ENCODE data around the gene ADIG. TPM values are rescaled to one million over a fixed set of nuclear protein-coding genes. Genes with fewer than 3 reads are reported as not detected.
A peak's percentile ranks its signal among the peaks of the same experiment; 100 is the strongest.

The ADIG gene
- total and polyA plus RNA-seq, 2 of the 13 experiments (the other 11 are each of a cell fraction or from before 2014, with no cell fraction given), result 0.15 TPM; not detected in 1

GRCh38 chr20:38612751-38613515 is 31.9 kb downstream of the ADIG start:
- FAIRE-seq, result no peak
- Histone ChIP-seq H3K4me1 (ENCODE audit: insufficient read depth, low read length) (peaks cover 10% of the 10 kb centered on the region), H3K4me2 (ENCODE audit: low read depth, low read length) (no peak overlapping the region), H3K27ac (ENCODE audit: extremely low read length, insufficient read depth, low read length) (no peak overlapping the region), H3K9ac (ENCODE audit: insufficient read depth, low read depth, low read length) (no peak overlapping the region), H3K9me3 (ENCODE audit: low read length) (no peaks in the 10 kb centered on the region), H2AFZ (ENCODE audit: low read length) (no peak overlapping the region), H3K36me3 (replicated peaks in 1 of 2; ENCODE audit: control insufficient read depth in 1 of 2, insufficient read depth in 2 of 2, low read length in 2 of 2) (no peaks in the 10 kb centered on the region), H3K27me3 (ENCODE audit: control insufficient read depth in 1 of 2, insufficient read depth in 2 of 2, low read length in 2 of 2) (peaks cover 0 to 21% of the 10 kb centered on the region in 2 experiments; a peak in 3 of 5 replicates), H3K4me3 (replicated peaks in 1 of 3; ENCODE audit: insufficient read depth in 1 of 3, low read depth in 2 of 3, low read length in 3 of 3) (no peak overlapping the region), H4K20me1 (ENCODE audit: insufficient read depth, low read length) (no peaks in the 10 kb centered on the region), H3K79me2 (ENCODE audit: insufficient read depth, low read length) (no peaks in the 10 kb centered on the region)
- no peak for ATAC-seq
- TF ChIP-seq HCFC1 (IDR thresholded peaks at IDR 0.05; ENCODE audit: low read depth, low read length), result no peak
- TF ChIP-seq CEBPB (IDR thresholded peaks at IDR 0.05; ENCODE audit: borderline replicate concordance, low read depth, low read length), result peak; percentile 2; the same call in 1 of the 2 replicates
- in situ Hi-C loops (cut with HindIII; ENCODE audit: extremely low pct_ligation_motif_present, low pct_unique_long_range_greater_than_20kb) (no loop called here), intact Hi-C loops (cut with micrococcal nuclease; ENCODE audit: unreplicated experiment) (no loop called here)
- ChIA-PET POLR2A (no interaction called here), CTCF (ENCODE audit: low intra/inter-chr PET ratio, low total read pairs) (no interaction called here)
- no TSS peak for BruUV-seq (replicated peaks)
- WGBS (ENCODE audit: low lambda C conversion rate), result 57% methylated on average over 5 of the region's 5 CpGs
- DNase-seq (ENCODE audit: low spot score), result no peak

DNA sequence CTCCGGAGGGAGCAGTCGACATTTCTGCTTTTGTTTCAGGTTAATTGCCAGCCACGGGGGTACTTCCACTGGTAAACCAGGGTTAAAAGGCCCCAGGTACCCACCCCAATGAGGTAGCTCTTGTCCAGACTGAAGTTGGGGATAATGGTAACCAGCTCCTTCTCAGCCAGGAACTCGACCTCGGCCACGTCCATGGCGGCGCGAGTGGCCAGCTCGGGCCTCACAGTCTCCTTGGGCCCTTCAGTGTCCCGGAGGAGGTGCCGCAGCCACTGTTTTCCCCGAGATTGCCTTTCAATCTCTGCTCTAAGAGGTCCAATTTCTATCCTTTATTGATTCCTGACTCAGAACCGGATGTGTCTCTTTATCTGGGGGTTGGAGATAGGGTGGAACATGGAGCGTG is 34.3 kb downstream of the ADIG start:
- DNase-seq (ENCODE audit: low spot score), result no peak
- FAIRE-seq, result no peak
- H3K9ac ChIP-seq (ENCODE audit: insufficient read depth, low read depth, low read length), result no peak overlapping the region
- H3K79me2 ChIP-seq (ENCODE audit: insufficient read depth, low read length), result no peaks in the 10 kb centered on the region
- BruUV-seq (replicated peaks), result no TSS peak
- no peaks in the 10 kb centered on the region for H4K20me1 ChIP-seq (ENCODE audit: insufficient read depth, low read length)
- CTCF ChIA-PET (ENCODE audit: low intra/inter-chr PET ratio, low total read pairs), result no interaction called here
- no peak overlapping the region for H3K4me2 ChIP-seq (ENCODE audit: low read depth, low read length)
- peaks cover 0 to 34% of the 10 kb centered on the region in 2 experiments; a peak in 4 of 5 replicates for H3K27me3 ChIP-seq (ENCODE audit: control insufficient read depth in 1 of 2, insufficient read depth in 2 of 2, low read length in 2 of 2)
- in situ Hi-C loops (cut with HindIII; ENCODE audit: extremely low pct_ligation_motif_present, low pct_unique_long_range_greater_than_20kb) (no loop called here), intact Hi-C loops (cut with micrococcal nuclease; ENCODE audit: unreplicated experiment) (no loop called here)
- no peaks in the 10 kb centered on the region for H3K36me3 ChIP-seq (replicated peaks in 1 of 2; ENCODE audit: control insufficient read depth in 1 of 2, insufficient read depth in 2 of 2, low read length in 2 of 2)
- no peak for ATAC-seq
- WGBS (ENCODE audit: low lambda C conversion rate), result 70% methylated on average over 15 of the region's 15 CpGs
- H3K9me3 ChIP-seq (ENCODE audit: low read length), result no peaks in the 10 kb centered on the region
- no peak overlapping the region for H3K4me3 ChIP-seq (replicated peaks in 1 of 3; ENCODE audit: insufficient read depth in 1 of 3, low read depth in 2 of 3, low read length in 3 of 3)
- H3K4me1 ChIP-seq (ENCODE audit: insufficient read depth, low read length), result peaks cover 10% of the 10 kb centered on the region
- no peak overlapping the region for H3K27ac ChIP-seq (ENCODE audit: extremely low read length, insufficient read depth, low read length)
- POLR2A ChIA-PET, result interaction anchor here (1.1 kb wide), 1 partner anchor 11 kb away, joined by 5 read pairs; no protein-coding TSS in a partner anchor
- H2AFZ ChIP-seq (ENCODE audit: low read length), result no peak overlapping the region
- TF ChIP-seq ZNF33A (CRISPR knock-in tag; IDR thresholded peaks at IDR 0.05; ENCODE audit: borderline replicate concordance), result no peak
- TF ChIP-seq ARNTL (CRISPR knock-in tag; IDR thresholded peaks at IDR 0.05), result no peak
- TF ChIP-seq GPN1 (CRISPR knock-in tag; IDR thresholded peaks at IDR 0.05; ENCODE audit: borderline replicate concordance), result no peak
- TF ChIP-seq SNRNP70 (IDR thresholded peaks at IDR 0.05; ENCODE audit: low read depth, low read length), result no peak
- no peak for TF ChIP-seq RBM22 (optimal IDR thresholded peaks at IDR 0.05; ENCODE audit: low read length)
- no peak for TF ChIP-seq ZNF12 (CRISPR knock-in tag; IDR thresholded peaks at IDR 0.05)
- TF ChIP-seq U2AF2 (IDR thresholded peaks at IDR 0.05; ENCODE audit: low read depth, low read length), result no peak
- TF ChIP-seq ZNF17 (CRISPR knock-in tag; IDR thresholded peaks at IDR 0.05), result no peak
- TF ChIP-seq PHF5A (CRISPR knock-in tag; IDR thresholded peaks at IDR 0.05; ENCODE audit: low read depth, unreplicated experiment), result no peak
- TF ChIP-seq MAZ (IDR thresholded peaks at IDR 0.05; ENCODE audit: borderline replicate concordance, low read depth, low read length), result no peak
- no peak for TF ChIP-seq MAZ (CRISPR knock-in tag; IDR thresholded peaks at IDR 0.05; ENCODE audit: low read depth)
- TF ChIP-seq, protein P1, sequence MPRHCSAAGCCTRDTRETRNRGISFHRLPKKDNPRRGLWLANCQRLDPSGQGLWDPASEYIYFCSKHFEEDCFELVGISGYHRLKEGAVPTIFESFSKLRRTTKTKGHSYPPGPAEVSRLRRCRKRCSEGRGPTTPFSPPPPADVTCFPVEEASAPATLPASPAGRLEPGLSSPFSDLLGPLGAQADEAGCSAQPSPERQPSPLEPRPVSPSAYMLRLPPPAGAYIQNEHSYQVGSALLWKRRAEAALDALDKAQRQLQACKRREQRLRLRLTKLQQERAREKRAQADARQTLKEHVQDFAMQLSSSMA (CRISPR knock-in tag; IDR thresholded peaks at IDR 0.05), result no peak
- no peak for TF ChIP-seq RFX3 (CRISPR knock-in tag; IDR thresholded peaks at IDR 0.05)
- TF ChIP-seq, protein P2, sequence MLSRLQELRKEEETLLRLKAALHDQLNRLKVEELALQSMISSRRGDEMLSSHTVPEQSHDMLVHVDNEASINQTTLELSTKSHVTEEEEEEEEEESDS (CRISPR knock-in tag; IDR thresholded peaks at IDR 0.05; ENCODE audit: borderline replicate concordance), result no peak
- no peak for TF ChIP-seq ZNF34 (CRISPR knock-in tag; IDR thresholded peaks at IDR 0.05; ENCODE audit: borderline replicate concordance)
- TF ChIP-seq ZNF580 (CRISPR knock-in tag; IDR thresholded peaks at IDR 0.05; ENCODE audit: borderline replicate concordance, low read depth), result no peak
- no peak for TF ChIP-seq ZNF354B (CRISPR knock-in tag; IDR thresholded peaks at IDR 0.05)

All from HepG2 (cell line).